Fibroblast of mammary gland (primary cell): ENCODE data around the gene C1QTNF9B.

ENCODE experiments used
- DNase-seq: peaks from one replicate; pipeline ENCODE4 v3.0.0-alpha.2; 2010; ENCODE audit warnings: low read depth
- H3K4me3 ChIP-seq: 2 replicates; pipeline ENCODE4 v1.5.1; 2011; ENCODE audit warnings: low read depth, mild to moderate bottlenecking, low read length, moderate library complexity; ENCODE audit not compliant: control insufficient read depth
- TF ChIP-seq, protein P1 (sequence below): conservative IDR thresholded peaks from 2 replicates; pipeline ENCODE4 v1.5.1; 2011; ENCODE audit warnings: low read depth, low read length, inconsistent platforms; ENCODE audit not compliant: control insufficient read depth, insufficient read depth

The C1QTNF9B gene

GRCh38 chr13:23923031-23923430, 25.7 kb upstream of the C1QTNF9B start:
- TF ChIP-seq, protein P1, sequence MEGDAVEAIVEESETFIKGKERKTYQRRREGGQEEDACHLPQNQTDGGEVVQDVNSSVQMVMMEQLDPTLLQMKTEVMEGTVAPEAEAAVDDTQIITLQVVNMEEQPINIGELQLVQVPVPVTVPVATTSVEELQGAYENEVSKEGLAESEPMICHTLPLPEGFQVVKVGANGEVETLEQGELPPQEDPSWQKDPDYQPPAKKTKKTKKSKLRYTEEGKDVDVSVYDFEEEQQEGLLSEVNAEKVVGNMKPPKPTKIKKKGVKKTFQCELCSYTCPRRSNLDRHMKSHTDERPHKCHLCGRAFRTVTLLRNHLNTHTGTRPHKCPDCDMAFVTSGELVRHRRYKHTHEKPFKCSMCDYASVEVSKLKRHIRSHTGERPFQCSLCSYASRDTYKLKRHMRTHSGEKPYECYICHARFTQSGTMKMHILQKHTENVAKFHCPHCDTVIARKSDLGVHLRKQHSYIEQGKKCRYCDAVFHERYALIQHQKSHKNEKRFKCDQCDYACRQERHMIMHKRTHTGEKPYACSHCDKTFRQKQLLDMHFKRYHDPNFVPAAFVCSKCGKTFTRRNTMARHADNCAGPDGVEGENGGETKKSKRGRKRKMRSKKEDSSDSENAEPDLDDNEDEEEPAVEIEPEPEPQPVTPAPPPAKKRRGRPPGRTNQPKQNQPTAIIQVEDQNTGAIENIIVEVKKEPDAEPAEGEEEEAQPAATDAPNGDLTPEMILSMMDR, result no peak
- no peak for DNase-seq

DNA sequence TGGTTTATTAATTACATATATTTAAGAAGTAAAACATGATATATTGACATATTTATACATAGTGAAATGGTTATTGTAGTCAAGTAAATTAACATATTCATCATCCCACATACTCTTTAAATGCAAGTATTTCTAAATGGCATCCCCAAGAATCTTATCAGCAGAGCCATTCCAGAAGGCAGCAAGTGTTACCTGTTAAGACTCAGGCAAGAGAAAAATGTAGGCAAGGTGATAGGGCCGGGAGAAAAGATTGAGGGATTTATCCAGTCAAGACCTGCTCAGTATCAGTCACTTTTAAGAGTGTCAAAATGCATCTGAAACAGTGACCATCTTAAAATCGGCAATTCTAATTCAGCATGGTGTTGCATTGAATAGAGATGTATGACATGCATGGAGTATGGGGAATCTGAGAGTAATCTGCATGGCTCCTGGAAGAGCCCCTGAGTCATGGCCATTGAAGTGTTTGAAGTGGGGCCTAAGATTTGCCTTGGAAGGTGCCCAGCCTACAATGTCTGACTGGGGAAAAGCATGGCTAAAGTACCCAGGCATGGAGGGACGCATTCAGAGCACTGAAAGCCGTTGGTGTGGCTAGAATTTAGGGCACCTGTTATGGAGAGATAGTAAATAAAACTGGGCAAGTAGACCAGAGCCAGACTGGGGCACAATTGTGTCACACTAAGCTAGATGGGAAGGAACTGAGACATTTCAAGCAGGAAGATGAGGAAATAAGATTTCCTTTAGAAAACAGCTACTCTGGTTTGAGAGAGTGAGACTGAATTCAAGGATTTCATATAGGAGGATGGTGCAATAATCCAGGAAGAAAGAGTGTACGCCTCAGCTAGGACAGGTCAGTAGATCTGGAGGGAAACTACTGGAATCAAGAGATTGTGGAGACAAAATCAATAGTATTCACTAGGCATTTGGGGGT, 25.0 kb upstream of the C1QTNF9B start:
- no peak for DNase-seq
- TF ChIP-seq, protein P1, result no peak
- no peak overlapping the region for H3K4me3 ChIP-seq

More at GRCh38 chr13:23923031-23923430, 25.7 kb upstream of the C1QTNF9B start:
- no peak overlapping the region for H3K4me3 ChIP-seq

DNA sequence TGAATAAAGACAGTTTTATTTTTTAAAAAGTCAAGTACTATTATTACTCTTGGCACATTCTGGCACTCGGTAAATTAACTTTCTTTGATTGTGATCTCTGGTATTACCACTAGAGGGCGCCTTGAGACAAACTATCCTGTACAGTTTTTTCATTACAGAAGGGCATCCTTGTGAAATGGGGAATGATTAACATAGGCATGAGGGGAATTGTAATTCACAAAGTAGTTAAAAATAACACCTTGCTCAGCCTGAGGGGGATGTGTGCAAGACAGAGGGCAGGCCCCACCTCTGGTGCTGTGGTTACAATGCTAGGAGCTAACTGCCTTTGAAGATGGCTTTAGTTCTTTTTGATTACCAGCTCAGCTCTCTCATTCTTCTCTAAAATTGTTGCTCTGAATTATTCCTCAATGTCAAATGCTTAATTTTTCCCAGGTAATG, 24.2 kb upstream of the C1QTNF9B start:
- no peak overlapping the region for H3K4me3 ChIP-seq
- DNase-seq, result peak; percentile 67
- TF ChIP-seq, protein P1, result peak; percentile 71

- no peak overlapping the region for H3K4me3 ChIP-seq
- DNase-seq, result no peak
- TF ChIP-seq, protein P1, result no peak
Observed at GRCh38 chr13:23919006-23919405, 21.7 kb upstream of the C1QTNF9B start.

DNA sequence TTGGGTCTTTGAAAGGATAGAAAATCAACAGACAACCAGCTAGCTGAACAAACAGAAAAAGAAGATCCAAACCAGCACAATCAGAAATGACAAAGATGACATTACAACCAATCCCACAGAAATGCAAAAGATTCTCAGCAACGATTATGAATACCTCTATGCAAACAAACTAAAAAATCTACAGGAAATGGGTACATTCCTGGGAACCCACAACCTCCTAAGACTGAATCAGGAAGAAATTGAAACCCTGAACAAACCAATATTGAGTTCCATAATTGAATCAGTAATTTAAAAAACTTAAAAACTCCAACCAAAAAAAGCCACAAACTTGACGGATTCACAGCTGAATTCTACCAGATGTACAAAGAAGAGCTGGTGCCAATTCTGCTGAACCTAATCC, 20.9 kb upstream of the C1QTNF9B start:
- no peak overlapping the region for H3K4me3 ChIP-seq
- TF ChIP-seq, protein P1, result no peak
- DNase-seq, result no peak

DNA sequence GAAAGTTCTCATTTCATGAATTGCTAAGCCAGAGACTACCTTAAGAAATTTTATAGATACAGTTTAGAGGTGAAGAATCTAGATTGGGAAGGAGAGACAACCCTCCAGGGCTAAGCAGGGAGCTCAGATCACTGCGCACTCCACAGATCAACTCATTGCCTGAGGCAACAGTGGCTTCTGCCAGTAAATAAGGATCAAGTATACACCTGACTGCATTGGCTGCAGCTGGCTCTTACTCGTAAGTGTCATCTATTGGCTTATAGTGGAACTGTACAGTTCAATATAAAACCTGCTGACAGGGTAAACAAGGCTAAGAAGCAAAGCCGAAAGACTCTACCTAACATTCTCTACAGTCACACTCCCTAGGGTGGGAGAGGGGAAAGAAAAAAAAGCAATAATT, 18.0 kb upstream of the C1QTNF9B start:
- no peak overlapping the region for H3K4me3 ChIP-seq
- no peak for DNase-seq
- TF ChIP-seq, protein P1, result no peak

DNA sequence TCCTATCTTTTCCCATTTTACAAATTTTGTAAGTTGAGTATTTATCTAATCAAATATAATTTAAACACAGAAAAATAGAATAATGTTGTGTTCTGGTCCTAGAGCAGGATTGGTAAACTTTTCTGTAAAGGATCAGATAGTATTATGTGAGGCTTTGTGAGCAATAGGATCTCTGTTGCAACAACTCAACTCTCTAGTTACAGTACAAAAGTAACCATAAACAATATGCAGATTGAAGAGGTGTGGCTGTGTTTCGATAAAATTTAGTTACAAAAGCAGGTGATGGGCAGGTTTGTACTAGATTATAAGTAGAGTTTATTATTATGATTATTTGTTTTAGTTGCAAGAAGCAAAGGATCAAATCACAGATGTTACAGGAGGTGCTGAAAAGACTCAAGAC, 15.2 kb upstream of the C1QTNF9B start:
- H3K4me3 ChIP-seq, result no peak overlapping the region
- TF ChIP-seq, protein P1, result no peak
- no peak for DNase-seq
